ENCODE measurements around the gene SLC28A1.

The SLC28A1 gene

DNA sequence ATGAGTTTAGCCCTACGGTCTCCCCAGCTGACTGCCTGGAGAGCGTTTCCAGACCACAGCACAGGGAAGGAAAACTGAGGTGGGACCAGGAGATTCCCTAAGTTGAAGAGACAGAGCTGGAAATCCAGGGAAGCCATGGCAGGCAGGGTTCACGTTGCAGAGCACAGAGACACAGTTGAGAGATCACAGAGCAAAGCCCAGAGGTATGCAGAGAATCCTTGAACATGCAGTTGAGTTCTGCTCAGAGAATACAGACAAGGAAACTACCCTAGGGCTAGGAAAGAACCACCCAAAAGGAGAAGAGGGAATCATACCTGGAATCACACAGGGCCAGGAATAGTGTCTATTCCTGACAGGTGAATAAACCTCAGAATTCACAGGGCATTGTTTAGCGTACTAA lies 14.3 kb downstream of the SLC28A1 start:
- DNase-seq (no peak), ATAC-seq (ENCODE audit: insufficient read depth, low read depth) (no peak)

DNA sequence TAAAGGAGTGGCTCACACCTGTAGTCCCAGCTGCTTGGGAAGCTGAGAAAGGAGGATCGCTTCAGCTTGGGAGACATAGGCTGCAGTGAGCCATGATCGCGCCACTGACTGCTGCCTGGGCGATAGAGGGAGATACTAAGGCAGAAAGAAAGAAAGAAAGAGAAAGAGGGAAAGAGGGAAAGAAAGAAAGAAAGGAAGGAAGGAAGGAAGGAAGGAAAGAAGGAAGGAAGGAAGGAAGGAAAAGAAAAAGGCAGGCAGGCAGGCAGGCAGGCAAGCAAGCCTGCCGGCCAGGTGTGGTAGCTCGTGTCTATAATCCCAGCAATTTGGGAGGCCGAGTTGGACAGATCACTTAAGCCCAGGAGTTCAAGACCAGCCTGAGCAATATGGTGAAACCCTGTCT lies 15.3 kb downstream of the SLC28A1 start:
- Histone ChIP-seq H3K27me3 (ENCODE audit: insufficient read depth, low read length, poor library complexity) (no peaks in the 10 kb centered on the region), H4K20me1 (ENCODE audit: insufficient read depth, low read length) (no peaks in the 10 kb centered on the region), H3K27ac (ENCODE audit: low read length) (no peak overlapping the region), H3K4me1 (ENCODE audit: insufficient read depth, low read length) (no peaks in the 10 kb centered on the region), H3K9me3 (ENCODE audit: insufficient read depth, low read length, severe bottlenecking) (no peaks in the 10 kb centered on the region), H3K79me2 (ENCODE audit: insufficient read depth, low read length) (no peaks in the 10 kb centered on the region), H3K4me2 (ENCODE audit: insufficient read depth, low read length) (no peak overlapping the region), H3K36me3 (ENCODE audit: insufficient read depth, low read length) (no peaks in the 10 kb centered on the region), H3K9ac (ENCODE audit: low read depth, low read length) (no peak overlapping the region), H3K4me3 (ENCODE audit: low read depth in 1 of 2, low read length in 2 of 2) (no peak overlapping the region), H2AFZ (ENCODE audit: low read depth, low read length) (no peak overlapping the region)
- DNase-seq: no peak
- no peak for ATAC-seq (ENCODE audit: insufficient read depth, low read depth)
- TF ChIP-seq EZH2 (IDR thresholded peaks at IDR 0.05; ENCODE audit: borderline replicate concordance, low read depth, low read length, severe bottlenecking): no peak
- TF ChIP-seq, protein P1, sequence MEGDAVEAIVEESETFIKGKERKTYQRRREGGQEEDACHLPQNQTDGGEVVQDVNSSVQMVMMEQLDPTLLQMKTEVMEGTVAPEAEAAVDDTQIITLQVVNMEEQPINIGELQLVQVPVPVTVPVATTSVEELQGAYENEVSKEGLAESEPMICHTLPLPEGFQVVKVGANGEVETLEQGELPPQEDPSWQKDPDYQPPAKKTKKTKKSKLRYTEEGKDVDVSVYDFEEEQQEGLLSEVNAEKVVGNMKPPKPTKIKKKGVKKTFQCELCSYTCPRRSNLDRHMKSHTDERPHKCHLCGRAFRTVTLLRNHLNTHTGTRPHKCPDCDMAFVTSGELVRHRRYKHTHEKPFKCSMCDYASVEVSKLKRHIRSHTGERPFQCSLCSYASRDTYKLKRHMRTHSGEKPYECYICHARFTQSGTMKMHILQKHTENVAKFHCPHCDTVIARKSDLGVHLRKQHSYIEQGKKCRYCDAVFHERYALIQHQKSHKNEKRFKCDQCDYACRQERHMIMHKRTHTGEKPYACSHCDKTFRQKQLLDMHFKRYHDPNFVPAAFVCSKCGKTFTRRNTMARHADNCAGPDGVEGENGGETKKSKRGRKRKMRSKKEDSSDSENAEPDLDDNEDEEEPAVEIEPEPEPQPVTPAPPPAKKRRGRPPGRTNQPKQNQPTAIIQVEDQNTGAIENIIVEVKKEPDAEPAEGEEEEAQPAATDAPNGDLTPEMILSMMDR (IDR thresholded peaks at IDR 0.05; ENCODE audit: borderline replicate concordance, extremely low read depth, low read length, poor library complexity, severe bottlenecking): no peak

More for the DNA sequence above, 14.3 kb downstream of the SLC28A1 start:
- H3K4me3 ChIP-seq (ENCODE audit: low read depth in 1 of 2, low read length in 2 of 2): no peak overlapping the region
- H3K79me2 ChIP-seq (ENCODE audit: insufficient read depth, low read length): no peaks in the 10 kb centered on the region
- H3K27me3 ChIP-seq (ENCODE audit: insufficient read depth, low read length, poor library complexity): no peaks in the 10 kb centered on the region
- no peak for TF ChIP-seq EZH2 (IDR thresholded peaks at IDR 0.05; ENCODE audit: borderline replicate concordance, low read depth, low read length, severe bottlenecking)
- TF ChIP-seq, protein P1 (IDR thresholded peaks at IDR 0.05; ENCODE audit: borderline replicate concordance, extremely low read depth, low read length, poor library complexity, severe bottlenecking): no peak
- no peaks in the 10 kb centered on the region for H3K9me3 ChIP-seq (ENCODE audit: insufficient read depth, low read length, severe bottlenecking)
- H3K4me2 ChIP-seq (ENCODE audit: insufficient read depth, low read length): no peak overlapping the region
- H3K27ac ChIP-seq (ENCODE audit: low read length): no peak overlapping the region
- no peaks in the 10 kb centered on the region for H3K36me3 ChIP-seq (ENCODE audit: insufficient read depth, low read length)
- no peak overlapping the region for H3K9ac ChIP-seq (ENCODE audit: low read depth, low read length)
- H4K20me1 ChIP-seq (ENCODE audit: insufficient read depth, low read length): no peaks in the 10 kb centered on the region
- H3K4me1 ChIP-seq (ENCODE audit: insufficient read depth, low read length): no peaks in the 10 kb centered on the region
- H2AFZ ChIP-seq (ENCODE audit: low read depth, low read length): no peak overlapping the region

DNA sequence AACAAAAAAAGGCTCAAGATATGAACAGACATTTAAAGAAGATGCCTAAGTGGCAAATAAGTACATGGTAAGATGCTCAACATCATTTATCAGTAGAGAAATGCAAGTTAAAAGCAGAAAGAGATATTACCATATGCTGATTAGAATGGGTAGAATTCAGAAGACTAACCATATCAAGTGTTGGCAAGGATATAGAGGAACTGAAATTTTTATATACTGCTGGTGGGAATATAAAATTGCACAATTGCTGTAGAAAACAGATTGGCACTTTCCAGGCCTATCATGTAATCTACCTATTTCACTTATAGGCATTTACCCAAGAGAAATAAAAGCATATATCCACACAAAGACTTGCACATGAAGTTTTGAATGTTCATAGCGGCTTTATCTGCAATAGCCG lies 17.1 kb downstream of the SLC28A1 start:
- TF ChIP-seq EZH2 (IDR thresholded peaks at IDR 0.05; ENCODE audit: borderline replicate concordance, low read depth, low read length, severe bottlenecking): no peak
- TF ChIP-seq, protein P1 (IDR thresholded peaks at IDR 0.05; ENCODE audit: borderline replicate concordance, extremely low read depth, low read length, poor library complexity, severe bottlenecking): no peak
- H3K4me1 ChIP-seq (ENCODE audit: insufficient read depth, low read length): no peaks in the 10 kb centered on the region
- H3K9me3 ChIP-seq (ENCODE audit: insufficient read depth, low read length, severe bottlenecking): no peaks in the 10 kb centered on the region
- H3K4me2 ChIP-seq (ENCODE audit: insufficient read depth, low read length): no peak overlapping the region
- no peak overlapping the region for H2AFZ ChIP-seq (ENCODE audit: low read depth, low read length)
- H3K79me2 ChIP-seq (ENCODE audit: insufficient read depth, low read length): no peaks in the 10 kb centered on the region
- H3K4me3 ChIP-seq (ENCODE audit: low read depth in 1 of 2, low read length in 2 of 2): no peak overlapping the region
- no peaks in the 10 kb centered on the region for H3K36me3 ChIP-seq (ENCODE audit: insufficient read depth, low read length)
- DNase-seq (no peak), ATAC-seq (ENCODE audit: insufficient read depth, low read depth) (no peak)
- no peaks in the 10 kb centered on the region for H3K27me3 ChIP-seq (ENCODE audit: insufficient read depth, low read length, poor library complexity)
- no peak overlapping the region for H3K9ac ChIP-seq (ENCODE audit: low read depth, low read length)
- H4K20me1 ChIP-seq (ENCODE audit: insufficient read depth, low read length): no peaks in the 10 kb centered on the region
- H3K27ac ChIP-seq (ENCODE audit: low read length): no peak overlapping the region

DNA sequence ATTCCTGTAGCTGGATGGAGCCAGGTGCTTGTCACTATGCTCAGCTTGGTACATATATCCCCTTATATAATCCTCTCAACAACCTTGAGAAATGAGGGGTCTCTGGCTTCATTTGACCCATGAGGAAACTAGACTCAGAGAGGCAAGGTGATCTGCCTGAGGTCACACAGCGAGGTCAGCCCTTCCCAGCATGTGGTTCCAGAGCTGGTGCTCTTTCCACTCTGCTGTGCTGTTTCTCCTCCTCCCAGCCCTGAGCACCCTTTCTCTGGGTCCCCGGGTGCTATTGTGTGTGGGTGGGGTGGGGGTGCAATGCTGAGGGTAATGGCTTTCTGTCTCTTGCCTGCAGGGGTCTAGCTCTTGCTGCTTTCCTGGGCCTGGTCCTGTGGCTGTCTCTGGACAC lies 19.3 kb downstream of the SLC28A1 start:
- H3K27ac ChIP-seq (ENCODE audit: low read length): no peak overlapping the region
- no peaks in the 10 kb centered on the region for H4K20me1 ChIP-seq (ENCODE audit: insufficient read depth, low read length)
- no peak overlapping the region for H3K4me2 ChIP-seq (ENCODE audit: insufficient read depth, low read length)
- H3K79me2 ChIP-seq (ENCODE audit: insufficient read depth, low read length): no peaks in the 10 kb centered on the region
- H3K4me1 ChIP-seq (ENCODE audit: insufficient read depth, low read length): no peaks in the 10 kb centered on the region
- no peak overlapping the region for H3K4me3 ChIP-seq (ENCODE audit: low read depth in 1 of 2, low read length in 2 of 2)
- no peak overlapping the region for H2AFZ ChIP-seq (ENCODE audit: low read depth, low read length)
- DNase-seq (no peak), ATAC-seq (ENCODE audit: insufficient read depth, low read depth) (no peak)
- H3K27me3 ChIP-seq (ENCODE audit: insufficient read depth, low read length, poor library complexity): no peaks in the 10 kb centered on the region
- no peak for TF ChIP-seq EZH2 (IDR thresholded peaks at IDR 0.05; ENCODE audit: borderline replicate concordance, low read depth, low read length, severe bottlenecking)
- TF ChIP-seq, protein P1 (IDR thresholded peaks at IDR 0.05; ENCODE audit: borderline replicate concordance, extremely low read depth, low read length, poor library complexity, severe bottlenecking): no peak
- no peaks in the 10 kb centered on the region for H3K9me3 ChIP-seq (ENCODE audit: insufficient read depth, low read length, severe bottlenecking)
- no peaks in the 10 kb centered on the region for H3K36me3 ChIP-seq (ENCODE audit: insufficient read depth, low read length)
- no peak overlapping the region for H3K9ac ChIP-seq (ENCODE audit: low read depth, low read length)

Data from DND-41 (cell line).